NCI-H1436 (cell line): ENCODE data around the gene DNAJC13.

Experiments used
- DNase-seq: peaks from one replicate; lab custom pipeline; 2025; lab: John Stamatoyannopoulos, UW

Gene DNAJC13

GRCh38 chr3:132486099-132486498 lies 68.8 kb downstream of the DNAJC13 start:
- DNase-seq, result no peak

DNA sequence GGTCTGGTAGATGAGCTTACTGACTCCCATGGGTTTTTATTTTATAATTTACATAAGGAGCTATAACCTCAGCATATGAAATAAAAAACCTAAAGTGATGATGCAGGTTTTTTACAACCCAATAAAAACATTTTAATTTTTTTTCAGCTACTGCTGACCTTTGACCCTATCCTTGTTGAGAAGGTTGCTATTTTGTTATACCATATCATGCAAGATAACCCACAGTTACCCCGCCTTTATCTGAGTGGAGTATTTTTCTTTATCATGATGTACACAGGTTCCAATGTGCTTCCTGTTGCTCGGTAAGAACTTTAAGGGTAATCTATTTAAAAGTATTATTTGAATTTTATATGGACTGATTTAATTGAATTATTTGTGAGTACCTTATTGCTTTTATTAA lies 70.8 kb downstream of the DNAJC13 start:
- DNase-seq, result no peak

DNA sequence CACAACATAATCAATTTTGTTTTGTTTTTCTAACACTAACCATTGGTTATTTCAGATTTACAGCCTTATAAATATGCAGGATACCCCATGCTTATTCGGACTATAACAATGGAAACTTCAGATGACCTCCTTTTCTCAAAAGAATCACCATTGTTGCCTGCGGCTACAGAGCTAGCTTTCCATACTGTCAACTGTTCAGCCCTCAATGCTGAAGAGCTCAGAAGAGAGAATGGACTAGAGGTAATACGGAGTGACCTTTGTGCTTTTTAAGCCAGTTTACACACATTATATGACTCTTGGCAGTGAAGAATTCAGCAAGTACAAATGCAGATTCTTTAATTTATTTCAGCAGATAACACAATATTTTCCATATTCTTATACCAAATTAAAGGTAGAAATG lies 81.8 kb downstream of the DNAJC13 start:
- no peak for DNase-seq

GRCh38 chr3:132503559-132503958 lies 86.3 kb downstream of the DNAJC13 start:
- DNase-seq, result no peak

DNA sequence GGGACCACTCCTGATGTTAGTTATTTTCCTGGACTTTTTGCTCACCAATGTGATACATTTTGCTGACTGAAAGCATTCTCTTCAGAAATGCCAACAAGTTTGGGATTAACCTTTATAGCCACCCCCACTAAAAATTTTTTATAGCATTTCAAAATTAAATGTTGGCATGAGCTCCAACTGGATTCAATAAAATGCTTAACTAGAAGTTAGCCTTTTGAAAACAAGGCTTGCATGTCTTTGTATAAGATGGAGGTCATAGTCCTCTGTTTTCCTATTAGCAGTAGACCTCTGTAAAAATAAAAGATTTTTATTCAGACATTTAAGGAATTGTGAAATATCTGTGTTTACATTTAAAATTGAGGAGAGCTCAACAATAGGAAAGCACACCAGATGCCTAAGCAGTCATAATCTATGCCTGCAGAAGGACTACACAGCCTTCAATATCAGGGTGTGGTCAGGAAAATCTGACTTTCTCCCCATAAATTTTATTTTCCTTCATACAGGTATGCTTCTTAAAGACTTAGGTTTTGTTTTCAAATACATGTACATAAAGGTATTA lies 87.2 kb downstream of the DNAJC13 start:
- no peak for DNase-seq

DNA sequence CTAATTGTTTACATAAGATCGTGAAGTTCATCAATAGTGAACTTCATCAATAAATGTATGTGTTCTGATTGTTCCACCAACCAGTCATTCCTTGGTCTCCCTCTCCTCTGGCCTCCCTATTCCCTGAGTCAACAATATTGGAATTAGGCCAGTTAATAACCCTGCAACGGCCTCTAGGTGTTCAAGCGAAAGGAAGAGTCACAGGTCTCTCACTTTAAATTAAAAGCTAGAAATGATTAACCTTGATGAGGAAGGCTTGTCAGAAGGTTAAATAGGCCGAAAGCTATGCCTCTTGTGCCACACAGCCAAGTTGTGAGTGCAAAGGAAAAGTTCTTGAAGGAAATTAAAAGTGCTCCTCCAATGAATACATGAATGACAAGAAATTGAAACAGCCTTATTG lies 90.4 kb downstream of the DNAJC13 start:
- no peak for DNase-seq

- no peak for DNase-seq
These were observed 91.8 kb downstream of the DNAJC13 start for GRCh38 chr3:132509096-132509495.

GRCh38 chr3:132509506-132509905 lies 92.2 kb downstream of the DNAJC13 start:
- no peak for DNase-seq

GRCh38 chr3:132513057-132513456 lies 95.8 kb downstream of the DNAJC13 start:
- DNase-seq, result peak; percentile 28

DNA sequence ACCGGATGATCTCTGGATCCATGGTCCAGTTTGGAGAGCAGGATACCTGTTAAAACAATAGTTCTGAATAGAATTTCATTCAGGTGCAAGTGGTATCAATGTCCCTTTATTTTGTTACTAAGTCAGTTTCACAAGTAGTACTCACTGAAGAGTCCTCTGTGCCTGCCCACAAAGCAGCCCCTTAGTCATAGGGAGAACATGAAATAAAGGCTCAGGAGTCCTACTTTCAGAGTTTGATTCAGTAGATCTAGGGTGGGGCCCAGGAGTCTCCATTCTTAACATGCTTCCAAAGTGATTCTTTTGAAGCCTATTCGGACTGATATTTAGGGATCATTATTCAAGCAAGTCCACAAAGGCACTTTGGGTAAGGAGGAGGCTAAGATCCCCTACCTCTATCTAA lies 100.0 kb downstream of the DNAJC13 start:
- DNase-seq, result no peak

- no peak for DNase-seq
These were observed 102.6 kb downstream of the DNAJC13 start for GRCh38 chr3:132519914-132520313.

- DNase-seq, result no peak
These were observed 104.6 kb downstream of the DNAJC13 start for GRCh38 chr3:132521901-132522300.

GRCh38 chr3:132522353-132522752 lies 105.1 kb downstream of the DNAJC13 start:
- no peak for DNase-seq

- no peak for DNase-seq
These were observed 113.3 kb downstream of the DNAJC13 start for GRCh38 chr3:132530624-132531023.

DNA sequence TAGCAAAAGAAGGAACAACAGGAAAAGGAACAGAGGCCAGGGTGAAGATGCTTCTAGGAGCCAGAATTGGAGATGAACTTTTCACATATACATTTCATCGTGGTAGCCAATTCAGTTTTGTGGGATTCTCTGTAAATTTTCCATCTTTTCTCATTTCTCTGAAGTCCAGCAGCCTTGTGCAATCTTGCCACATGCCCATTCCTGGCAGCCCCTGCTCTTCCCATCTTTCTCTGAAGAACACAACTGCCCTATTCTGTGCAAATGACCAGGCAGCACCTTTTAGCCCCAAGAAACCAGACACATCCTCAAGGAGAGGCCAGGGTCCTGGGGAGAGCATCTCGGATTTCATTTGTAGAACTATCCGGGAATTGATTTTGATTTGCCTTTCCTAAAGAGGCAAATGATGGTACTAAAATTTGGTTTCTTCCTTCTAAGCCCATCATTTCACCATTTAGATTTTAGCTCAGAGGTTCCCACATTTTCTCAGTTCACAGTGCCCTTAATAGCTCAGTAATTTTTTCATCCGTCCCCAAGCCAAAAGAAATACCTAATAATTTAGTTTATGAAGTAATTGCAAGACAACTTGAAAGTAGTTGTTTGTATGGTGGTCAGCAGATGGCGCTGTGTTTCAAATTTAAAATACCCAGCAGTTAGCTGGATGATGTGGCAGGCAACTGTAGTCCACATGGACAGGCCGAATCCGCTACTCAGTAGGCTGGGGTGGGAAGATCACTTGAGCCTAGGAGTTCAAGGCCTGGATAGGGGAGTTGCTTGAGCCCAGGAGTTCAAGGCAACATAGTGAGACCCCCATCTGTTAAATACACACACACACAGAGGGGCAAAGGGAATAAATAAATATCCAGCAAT lies 118.5 kb downstream of the DNAJC13 start:
- peak; percentile 66 for DNase-seq

GRCh38 chr3:132536442-132537153 lies 119.3 kb downstream of the DNAJC13 start:
- no peak for DNase-seq

DNA sequence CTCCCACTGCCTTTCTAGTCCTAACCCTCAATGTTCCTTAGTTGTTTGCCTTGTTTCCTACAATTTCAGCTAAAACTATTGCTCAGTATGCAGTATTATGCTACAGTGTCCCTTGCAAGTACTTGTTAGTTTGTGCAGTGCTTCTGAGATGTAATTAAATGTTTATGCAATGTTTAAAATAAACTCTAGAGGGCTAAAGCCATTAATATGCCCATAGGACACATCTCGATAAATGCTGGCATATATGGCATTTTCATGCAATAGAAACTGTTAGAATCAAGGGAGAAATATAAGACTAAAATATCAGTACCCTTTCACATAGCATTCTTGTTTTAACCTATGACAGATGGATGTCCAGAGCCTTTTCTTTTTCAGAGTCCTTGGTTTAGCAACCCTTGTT lies 120.0 kb downstream of the DNAJC13 start:
- DNase-seq, result no peak

DNA sequence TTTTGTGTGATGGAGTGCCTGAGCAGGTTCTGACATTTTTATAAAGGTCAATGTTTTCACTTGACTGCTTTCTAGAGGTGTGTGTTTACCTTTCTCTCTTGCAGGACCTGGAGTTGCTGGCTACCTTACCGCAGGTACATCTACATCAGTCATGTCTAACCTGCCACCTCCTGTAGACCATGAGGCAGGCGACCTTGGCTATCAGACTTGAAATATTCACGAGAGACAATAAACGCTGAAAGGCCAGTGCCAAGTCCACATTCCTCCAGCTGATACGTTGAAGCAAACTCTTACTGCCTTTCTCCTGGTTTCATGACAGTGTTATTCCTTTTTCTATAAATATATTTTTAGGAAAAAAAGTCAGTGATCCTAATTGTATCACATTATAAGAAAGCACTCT lies 120.8 kb downstream of the DNAJC13 start:
- no peak for DNase-seq

- DNase-seq, result no peak
These were observed 122.4 kb downstream of the DNAJC13 start for GRCh38 chr3:132539681-132540080.

- no peak for DNase-seq
These were observed 125.3 kb downstream of the DNAJC13 start for GRCh38 chr3:132542577-132542976.

- DNase-seq, result no peak
These were observed 125.9 kb downstream of the DNAJC13 start for GRCh38 chr3:132543011-132543739.

GRCh38 chr3:132544130-132544529 lies 126.8 kb downstream of the DNAJC13 start:
- no peak for DNase-seq
